KMS-11 (cell line): ENCODE results near the gene GRIK3.

Experiments
- H2AFZ ChIP-seq: fragments of 200-600 bp; sonication (generic); 2 replicates; pipeline ENCODE4 v1.6.1; 2016; ENCODE audit warnings: antibody characterized with exemption, mixed run types, low read depth
- H3K27ac ChIP-seq: fragments of 200-600 bp; sonication (generic); 2 replicates; pipeline ENCODE4 v1.6.1; 2016; ENCODE audit warnings: mild to moderate bottlenecking, mixed run types
- H3K27me3 ChIP-seq: fragments of 200-600 bp; sonication (generic); 2 replicates; pipeline ENCODE4 v1.6.1; 2017; ENCODE audit warnings: mild to moderate bottlenecking, low read depth, mixed run types, moderate library complexity; ENCODE audit not compliant: insufficient read depth
- H3K36me3 ChIP-seq: fragments of 200-600 bp; sonication (generic); 2 replicates; pipeline ENCODE4 v1.6.1; 2017; ENCODE audit warnings: mild to moderate bottlenecking, mixed run types; ENCODE audit not compliant: insufficient read depth
- H3K4me1 ChIP-seq: fragments of 200-600 bp; sonication (generic); 2 replicates; pipeline ENCODE4 v1.6.1; 2016; ENCODE audit warnings: mild to moderate bottlenecking, low read depth, mixed run types; ENCODE audit not compliant: poor library complexity, severe bottlenecking
- H3K4me2 ChIP-seq: fragments of 200-600 bp; sonication (generic); 2 replicates; pipeline ENCODE4 v1.7.0; 2016; ENCODE audit warnings: mild to moderate bottlenecking, mixed run types
- H3K4me3 ChIP-seq: fragments of 200-600 bp; sonication (generic); IDR thresholded peaks from 2 replicates; pipeline ENCODE4 v1.6.1; 2017; ENCODE audit warnings: low read depth, low read length, mixed read lengths; ENCODE audit not compliant: insufficient read depth
- H3K79me2 ChIP-seq: fragments of 200-600 bp; sonication (generic); 2 replicates; pipeline ENCODE4 v1.6.1; 2016; ENCODE audit warnings: low read depth, mixed run types; ENCODE audit not compliant: insufficient read depth
- H3K9ac ChIP-seq: fragments of 200-600 bp; sonication (generic); 2 replicates; pipeline ENCODE4 v1.6.1; 2016; ENCODE audit warnings: mild to moderate bottlenecking, mixed run types
- H4K20me1 ChIP-seq: fragments of 200-600 bp; sonication (generic); 2 replicates; pipeline ENCODE4 v1.6.1; 2016; ENCODE audit warnings: mild to moderate bottlenecking, mixed run types; ENCODE audit not compliant: insufficient read depth
- CTCF ChIP-seq: fragments of 200-600 bp; sonication (generic); conservative IDR thresholded peaks from 2 replicates; pipeline ENCODE4 v1.6.1; 2017; ENCODE audit warnings: low read depth, mild to moderate bottlenecking, antibody characterized with exemption, low read length, moderate library complexity, mixed read lengths

GRIK3 gene

DNA sequence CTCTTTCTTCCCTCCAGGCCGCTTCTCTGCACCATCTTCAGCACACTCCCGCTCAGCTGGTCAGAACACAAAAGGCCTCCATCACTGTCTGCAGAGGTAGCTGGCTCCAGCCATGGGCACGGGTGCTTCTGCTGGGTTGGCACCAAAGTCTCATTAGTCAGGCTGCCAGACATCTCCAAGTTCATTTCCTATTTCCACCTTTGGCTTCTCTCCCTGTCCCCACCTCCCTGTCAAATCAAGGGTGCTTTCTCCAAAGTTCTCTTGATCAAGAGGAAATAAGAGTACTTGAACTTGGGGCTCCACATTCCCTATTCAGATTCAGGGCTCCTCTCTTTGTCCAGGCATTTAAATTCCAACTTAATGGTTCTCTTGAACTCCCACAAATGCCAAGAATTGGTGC, 33.9 kb upstream of the GRIK3 start:
- Histone ChIP-seq H3K4me1 (no peaks in the 10 kb centered on the region), H3K36me3 (no peaks in the 10 kb centered on the region), H3K9ac (no peak overlapping the region), H3K79me2 (no peaks in the 10 kb centered on the region), H2AFZ (no peak overlapping the region), H3K27me3 (peaks cover 21% of the 10 kb centered on the region), H4K20me1 (no peaks in the 10 kb centered on the region), H3K27ac (no peak overlapping the region), H3K4me3 (no peak overlapping the region), H3K4me2 (no peak overlapping the region)
- no peak for TF ChIP-seq CTCF

DNA sequence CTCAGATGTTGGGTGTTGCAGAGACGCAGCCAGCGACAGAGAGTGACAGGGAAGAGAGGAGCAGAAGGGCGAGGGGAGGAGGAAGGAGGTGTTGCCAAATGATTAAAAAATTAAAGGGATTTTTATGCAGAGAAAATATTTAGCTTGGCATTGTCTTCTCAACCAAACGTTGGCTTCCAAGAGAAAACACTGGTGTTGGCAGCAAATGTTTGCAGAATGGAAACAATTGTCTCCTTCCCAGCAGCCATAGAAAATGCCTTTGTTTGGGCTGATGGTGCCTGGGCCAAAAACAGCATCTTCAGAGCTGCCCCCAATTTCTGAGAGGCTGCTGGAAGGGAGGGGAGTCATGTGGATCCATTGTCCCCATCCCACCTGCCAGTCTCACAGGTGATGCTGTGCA, 29.7 kb upstream of the GRIK3 start:
- Histone ChIP-seq H3K4me3 (no peak overlapping the region), H3K36me3 (no peaks in the 10 kb centered on the region), H2AFZ (no peak overlapping the region), H4K20me1 (no peaks in the 10 kb centered on the region), H3K4me1 (no peaks in the 10 kb centered on the region), H3K27ac (no peak overlapping the region), H3K27me3 (peaks cover 11% of the 10 kb centered on the region; the same call in 1 of the 2 replicates), H3K9ac (no peak overlapping the region), H3K79me2 (no peaks in the 10 kb centered on the region), H3K4me2 (no peak overlapping the region)
- no peak for TF ChIP-seq CTCF

- Histone ChIP-seq H4K20me1 (no peaks in the 10 kb centered on the region), H3K79me2 (no peaks in the 10 kb centered on the region), H3K4me1 (no peaks in the 10 kb centered on the region), H3K36me3 (no peaks in the 10 kb centered on the region), H3K27ac (no peak overlapping the region), H2AFZ (no peak overlapping the region), H3K27me3 (peaks cover 5% of the 10 kb centered on the region), H3K9ac (no peak overlapping the region), H3K4me3 (no peak overlapping the region), H3K4me2 (no peak overlapping the region)
- no peak for TF ChIP-seq CTCF
These were observed 25.0 kb upstream of the GRIK3 start for GRCh38 chr1:37059346-37059745.

DNA sequence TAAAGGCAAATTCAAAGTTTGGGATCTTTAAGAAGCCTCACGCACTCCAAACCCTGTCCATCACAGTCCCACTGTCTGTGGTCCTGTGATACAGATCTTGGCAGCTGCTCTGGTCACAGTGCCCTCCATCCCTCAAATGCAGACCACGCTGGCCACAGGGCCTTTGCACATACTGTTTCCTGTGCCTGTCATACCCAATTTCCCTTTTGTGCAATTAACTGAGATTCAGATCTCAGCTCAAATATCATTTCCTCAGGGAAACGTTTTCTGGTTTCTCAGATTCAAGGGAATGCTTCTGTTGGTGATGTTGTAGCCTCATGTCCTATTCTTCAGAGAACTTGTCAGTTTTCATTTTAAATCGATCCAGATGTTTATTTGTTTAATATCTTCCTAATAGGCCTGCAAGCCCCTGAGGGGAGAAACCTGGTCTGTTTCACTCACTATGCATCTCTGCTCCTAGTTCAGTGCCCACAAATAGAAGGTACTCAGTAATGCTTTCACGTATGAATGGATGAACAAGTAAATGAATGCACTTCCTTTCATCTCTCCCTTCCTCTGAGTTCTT, 24.2 kb upstream of the GRIK3 start:
- no peaks in the 10 kb centered on the region for H3K79me2 ChIP-seq
- H4K20me1 ChIP-seq = no peaks in the 10 kb centered on the region
- no peak overlapping the region for H3K4me3 ChIP-seq
- H2AFZ ChIP-seq = no peak overlapping the region
- no peak overlapping the region for H3K4me2 ChIP-seq
- H3K27ac ChIP-seq = no peak overlapping the region
- no peaks in the 10 kb centered on the region for H3K36me3 ChIP-seq
- H3K9ac ChIP-seq = no peak overlapping the region
- peaks cover 5% of the 10 kb centered on the region for H3K27me3 ChIP-seq
- no peaks in the 10 kb centered on the region for H3K4me1 ChIP-seq
- TF ChIP-seq CTCF = no peak
